ENCODE measurements around the gene HIVEP2.

Gene HIVEP2

DNA sequence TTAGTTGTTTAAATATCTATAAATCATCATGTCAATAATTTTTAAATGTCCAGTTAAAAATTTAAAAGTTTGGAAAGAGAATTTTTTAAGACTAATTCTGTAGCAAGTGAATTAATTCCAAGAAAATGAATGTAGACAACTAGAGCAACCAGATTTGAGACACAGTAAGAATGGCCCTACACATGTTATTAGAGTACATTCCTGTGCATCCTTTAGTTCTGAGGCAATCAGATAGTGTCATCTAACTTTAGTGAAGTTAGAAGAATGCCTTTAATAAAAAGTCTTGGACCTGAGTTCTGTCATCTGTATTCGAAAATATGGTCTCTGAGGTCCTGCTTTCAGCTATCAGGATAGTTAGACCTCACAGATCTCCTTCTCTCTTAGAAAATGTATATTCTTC, 63.7 kb downstream of the HIVEP2 start:
- Histone ChIP-seq H2AFZ (ENCODE audit: low read depth) (no peak overlapping the region), H3K27ac (no peak overlapping the region), H3K4me3 (IDR thresholded peaks at IDR 0.05; ENCODE audit: insufficient read depth, low read depth, low read length) (no peak overlapping the region), H3K36me3 (ENCODE audit: insufficient read depth) (no peaks in the 10 kb centered on the region), H3K9ac (no peak overlapping the region), H3K27me3 (ENCODE audit: insufficient read depth, low read depth) (no peaks in the 10 kb centered on the region), H4K20me1 (ENCODE audit: insufficient read depth) (no peaks in the 10 kb centered on the region), H3K4me1 (ENCODE audit: low read depth, poor library complexity, severe bottlenecking) (peaks cover 28% of the 10 kb centered on the region), H3K4me2 (no peak overlapping the region), H3K79me2 (ENCODE audit: insufficient read depth, low read depth) (peaks cover 43% of the 10 kb centered on the region; the same call in 1 of the 2 replicates)
- TF ChIP-seq, protein P1, sequence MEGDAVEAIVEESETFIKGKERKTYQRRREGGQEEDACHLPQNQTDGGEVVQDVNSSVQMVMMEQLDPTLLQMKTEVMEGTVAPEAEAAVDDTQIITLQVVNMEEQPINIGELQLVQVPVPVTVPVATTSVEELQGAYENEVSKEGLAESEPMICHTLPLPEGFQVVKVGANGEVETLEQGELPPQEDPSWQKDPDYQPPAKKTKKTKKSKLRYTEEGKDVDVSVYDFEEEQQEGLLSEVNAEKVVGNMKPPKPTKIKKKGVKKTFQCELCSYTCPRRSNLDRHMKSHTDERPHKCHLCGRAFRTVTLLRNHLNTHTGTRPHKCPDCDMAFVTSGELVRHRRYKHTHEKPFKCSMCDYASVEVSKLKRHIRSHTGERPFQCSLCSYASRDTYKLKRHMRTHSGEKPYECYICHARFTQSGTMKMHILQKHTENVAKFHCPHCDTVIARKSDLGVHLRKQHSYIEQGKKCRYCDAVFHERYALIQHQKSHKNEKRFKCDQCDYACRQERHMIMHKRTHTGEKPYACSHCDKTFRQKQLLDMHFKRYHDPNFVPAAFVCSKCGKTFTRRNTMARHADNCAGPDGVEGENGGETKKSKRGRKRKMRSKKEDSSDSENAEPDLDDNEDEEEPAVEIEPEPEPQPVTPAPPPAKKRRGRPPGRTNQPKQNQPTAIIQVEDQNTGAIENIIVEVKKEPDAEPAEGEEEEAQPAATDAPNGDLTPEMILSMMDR (conservative IDR thresholded peaks at IDR 0.05; ENCODE audit: low read depth, low read length) = no peak

GRCh38 chr6:142880201-142880600, 64.8 kb downstream of the HIVEP2 start:
- TF ChIP-seq, protein P1 (conservative IDR thresholded peaks at IDR 0.05; ENCODE audit: low read depth, low read length) = no peak
- Histone ChIP-seq H3K27me3 (ENCODE audit: insufficient read depth, low read depth) (no peaks in the 10 kb centered on the region), H3K36me3 (ENCODE audit: insufficient read depth) (no peaks in the 10 kb centered on the region), H3K4me2 (no peak overlapping the region), H3K27ac (no peak overlapping the region), H3K4me3 (IDR thresholded peaks at IDR 0.05; ENCODE audit: insufficient read depth, low read depth, low read length) (no peak overlapping the region), H3K9ac (no peak overlapping the region), H4K20me1 (ENCODE audit: insufficient read depth) (no peaks in the 10 kb centered on the region), H3K4me1 (ENCODE audit: low read depth, poor library complexity, severe bottlenecking) (peaks cover 29% of the 10 kb centered on the region), H3K79me2 (ENCODE audit: insufficient read depth, low read depth) (peaks cover 37% of the 10 kb centered on the region; the same call in 1 of the 2 replicates), H2AFZ (ENCODE audit: low read depth) (no peak overlapping the region)

DNA sequence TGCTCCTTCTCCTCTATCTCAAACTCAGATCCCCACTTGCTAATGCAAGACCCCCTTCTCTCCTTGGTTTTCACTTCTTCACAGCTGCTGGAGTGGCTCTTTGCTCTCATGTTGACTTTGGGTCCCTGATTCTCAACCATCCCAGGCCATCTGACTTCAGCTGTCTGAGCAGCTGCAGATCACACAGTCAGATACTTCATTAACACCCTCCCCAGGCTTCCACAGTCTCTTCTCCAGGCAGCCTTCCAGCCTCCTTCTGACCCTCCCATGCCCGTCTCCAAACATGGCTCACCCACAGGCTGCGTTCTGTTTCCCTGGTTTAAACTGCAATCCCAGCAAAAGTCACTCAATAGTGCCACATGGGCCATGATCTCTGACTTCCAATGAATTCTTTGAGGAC, 65.4 kb downstream of the HIVEP2 start:
- H3K9ac ChIP-seq = no peak overlapping the region
- no peaks in the 10 kb centered on the region for H3K27me3 ChIP-seq (ENCODE audit: insufficient read depth, low read depth)
- H2AFZ ChIP-seq (ENCODE audit: low read depth) = no peak overlapping the region
- H3K4me2 ChIP-seq = no peak overlapping the region
- no peaks in the 10 kb centered on the region for H4K20me1 ChIP-seq (ENCODE audit: insufficient read depth)
- no peak overlapping the region for H3K27ac ChIP-seq
- H3K36me3 ChIP-seq (ENCODE audit: insufficient read depth) = no peaks in the 10 kb centered on the region
- TF ChIP-seq, protein P1 (conservative IDR thresholded peaks at IDR 0.05; ENCODE audit: low read depth, low read length) = no peak
- peaks cover 29% of the 10 kb centered on the region for H3K4me1 ChIP-seq (ENCODE audit: low read depth, poor library complexity, severe bottlenecking)
- peaks cover 32% of the 10 kb centered on the region; the same call in 1 of the 2 replicates for H3K79me2 ChIP-seq (ENCODE audit: insufficient read depth, low read depth)
- H3K4me3 ChIP-seq (IDR thresholded peaks at IDR 0.05; ENCODE audit: insufficient read depth, low read depth, low read length) = no peak overlapping the region

DNA sequence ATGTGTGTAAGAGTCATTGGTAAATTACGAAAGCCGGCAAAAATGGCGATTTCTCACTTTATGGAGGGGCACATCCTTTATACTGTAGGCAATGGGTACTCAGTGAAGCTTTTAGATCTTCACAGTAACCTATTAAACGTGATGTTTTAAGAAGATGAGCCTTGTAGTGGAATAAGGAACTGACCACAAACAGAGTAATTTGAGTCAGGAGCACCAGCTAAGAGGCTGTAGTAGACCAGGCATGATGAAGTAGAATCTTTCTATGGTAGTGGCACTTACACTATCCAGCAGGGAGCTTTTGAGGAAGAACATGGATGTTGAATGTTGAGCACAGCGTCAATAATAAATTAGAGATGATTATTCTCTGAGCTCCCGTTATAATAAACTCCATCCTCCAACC, 65.9 kb downstream of the HIVEP2 start:
- H3K4me2 ChIP-seq = no peak overlapping the region

More for the DNA sequence above, 65.9 kb downstream of the HIVEP2 start:
- H3K9ac ChIP-seq = no peak overlapping the region
- H3K4me3 ChIP-seq (IDR thresholded peaks at IDR 0.05; ENCODE audit: insufficient read depth, low read depth, low read length) = no peak overlapping the region
- peaks cover 29% of the 10 kb centered on the region for H3K4me1 ChIP-seq (ENCODE audit: low read depth, poor library complexity, severe bottlenecking)
- H3K79me2 ChIP-seq (ENCODE audit: insufficient read depth, low read depth) = peaks cover 27% of the 10 kb centered on the region; the same call in 1 of the 2 replicates
- TF ChIP-seq, protein P1 (conservative IDR thresholded peaks at IDR 0.05; ENCODE audit: low read depth, low read length) = no peak
- no peaks in the 10 kb centered on the region for H3K27me3 ChIP-seq (ENCODE audit: insufficient read depth, low read depth)
- H4K20me1 ChIP-seq (ENCODE audit: insufficient read depth) = no peaks in the 10 kb centered on the region
- no peaks in the 10 kb centered on the region for H3K36me3 ChIP-seq (ENCODE audit: insufficient read depth)
- no peak overlapping the region for H2AFZ ChIP-seq (ENCODE audit: low read depth)
- H3K27ac ChIP-seq = no peak overlapping the region

All from KMS-11 (cell line).